IPS DF 6.9 (cell line): Measurements from ENCODE around the gene NBAS.

Experiments
- DNase-seq: peaks from one replicate; pipeline ENCODE4 v3.0.0-alpha.2; 2013; ENCODE audit warnings: low read depth, low spot score
- H3K27ac ChIP-seq: one replicate; pipeline ENCODE4 v1.5.1; 2013; ENCODE audit warnings: low read length, control low read depth
- H3K27me3 ChIP-seq: 2 replicates; pipeline ENCODE4 v1.6.1; 2013; ENCODE audit warnings: mild to moderate bottlenecking, low read length; ENCODE audit not compliant: control insufficient read depth, insufficient read depth
- H3K36me3 ChIP-seq: 2 replicates; pipeline ENCODE4 v1.6.1; 2013; ENCODE audit warnings: low read length; ENCODE audit not compliant: control insufficient read depth, insufficient read depth
- H3K4me1 ChIP-seq: 2 replicates; pipeline ENCODE4 v1.6.1; 2013; ENCODE audit warnings: low read length; ENCODE audit not compliant: control insufficient read depth, insufficient read depth
- H3K4me3 ChIP-seq: 2 replicates; pipeline ENCODE4 v1.5.1; 2013; ENCODE audit warnings: mild to moderate bottlenecking, low read length
- H3K9me3 ChIP-seq: 2 replicates; pipeline ENCODE4 v1.6.1; 2013; ENCODE audit warnings: low read length, inconsistent platforms; ENCODE audit not compliant: control insufficient read depth, insufficient read depth
- WGBS: extraction: QIAGEN DNeasy Blood & Tissue Kit; methylation state at CpG from one replicate; pipeline ENCODE4 v1.1.7; 2013; ENCODE audit warnings: mixed read lengths, missing lambda C conversion rate; ENCODE audit not compliant: insufficient read length, insufficient coverage; 5-methylcytosine and 5-hydroxymethylcytosine counted together

The NBAS gene

GRCh38 chr2:15570104-15570503 is 9.0 kb upstream of the NBAS start:
- Histone ChIP-seq H3K27me3 (no peaks in the 10 kb centered on the region), H3K4me1 (no peaks in the 10 kb centered on the region), H3K27ac (no peak overlapping the region), H3K9me3 (no peaks in the 10 kb centered on the region), H3K4me3 (no peak overlapping the region), H3K36me3 (no peaks in the 10 kb centered on the region)
- WGBS = no CpG with 5 or more reads among the region's 5 CpGs
- no peak for DNase-seq

- WGBS = no CpG with 5 or more reads among the region's 12 CpGs
- no peaks in the 10 kb centered on the region for H3K27me3 ChIP-seq
- no peaks in the 10 kb centered on the region for H3K36me3 ChIP-seq
- H3K9me3 ChIP-seq = no peaks in the 10 kb centered on the region
- H3K4me3 ChIP-seq = no peak overlapping the region
- H3K4me1 ChIP-seq = no peaks in the 10 kb centered on the region
- no peak for DNase-seq
- H3K27ac ChIP-seq = no peak overlapping the region
Observed at GRCh38 chr2:15568874-15569273, 7.7 kb upstream of the NBAS start.

GRCh38 chr2:15566912-15567311 is 5.8 kb upstream of the NBAS start:
- Histone ChIP-seq H3K4me1 (no peaks in the 10 kb centered on the region), H3K4me3 (no peak overlapping the region)
- WGBS = no CpG with 5 or more reads among the region's 6 CpGs

GRCh38 chr2:15565994-15566671 is 5.0 kb upstream of the NBAS start:
- no peak for DNase-seq
- Histone ChIP-seq H3K4me3 (no peak overlapping the region), H3K27me3 (no peaks in the 10 kb centered on the region), H3K36me3 (no peaks in the 10 kb centered on the region), H3K9me3 (no peaks in the 10 kb centered on the region), H3K27ac (no peak overlapping the region), H3K4me1 (no peaks in the 10 kb centered on the region)
- no CpG with 5 or more reads among the region's 2 CpGs for WGBS

More at GRCh38 chr2:15566912-15567311, 5.8 kb upstream of the NBAS start:
- H3K36me3 ChIP-seq = no peaks in the 10 kb centered on the region
- no peaks in the 10 kb centered on the region for H3K9me3 ChIP-seq
- H3K27ac ChIP-seq = no peak overlapping the region
- H3K27me3 ChIP-seq = no peaks in the 10 kb centered on the region
- DNase-seq = no peak

GRCh38 chr2:15565392-15565791 is 4.3 kb upstream of the NBAS start:
- WGBS = no CpG with 5 or more reads among the region's 3 CpGs
- Histone ChIP-seq H3K27me3 (no peaks in the 10 kb centered on the region), H3K36me3 (no peaks in the 10 kb centered on the region), H3K27ac (no peak overlapping the region), H3K4me1 (no peaks in the 10 kb centered on the region), H3K9me3 (no peaks in the 10 kb centered on the region), H3K4me3 (no peak overlapping the region)
- DNase-seq = no peak

- H3K9me3 ChIP-seq = no peaks in the 10 kb centered on the region
- no CpG with 5 or more reads among the region's 9 CpGs for WGBS
- no peak for DNase-seq
- H3K4me1 ChIP-seq = no peaks in the 10 kb centered on the region
- no peak overlapping the region for H3K4me3 ChIP-seq
- H3K27me3 ChIP-seq = no peaks in the 10 kb centered on the region
- no peak overlapping the region for H3K27ac ChIP-seq
- H3K36me3 ChIP-seq = no peaks in the 10 kb centered on the region
Observed at GRCh38 chr2:15563227-15564100, 2.3 kb upstream of the NBAS start.

- Histone ChIP-seq H3K36me3 (no peaks in the 10 kb centered on the region), H3K27me3 (no peaks in the 10 kb centered on the region), H3K4me1 (no peaks in the 10 kb centered on the region), H3K9me3 (no peaks in the 10 kb centered on the region), H3K4me3 (no peak overlapping the region), H3K27ac (no peak overlapping the region)
- no peak for DNase-seq
- WGBS = no CpG with 5 or more reads among the region's 6 CpGs
Observed at GRCh38 chr2:15562354-15563031, 1.4 kb upstream of the NBAS start.

GRCh38 chr2:15561574-15562344 is 625 bp upstream of the NBAS start:
- Histone ChIP-seq H3K4me1 (no peaks in the 10 kb centered on the region), H3K9me3 (no peaks in the 10 kb centered on the region), H3K27ac (no peak overlapping the region), H3K36me3 (no peaks in the 10 kb centered on the region), H3K27me3 (no peaks in the 10 kb centered on the region), H3K4me3 (peak overlapping the region; percentile 78; the same call in 1 of the 2 replicates)
- WGBS = no CpG with 5 or more reads among the region's 13 CpGs
- no peak for DNase-seq

- Histone ChIP-seq H3K4me1 (no peaks in the 10 kb centered on the region), H3K27me3 (no peaks in the 10 kb centered on the region), H3K36me3 (no peaks in the 10 kb centered on the region), H3K9me3 (no peaks in the 10 kb centered on the region), H3K4me3 (peak overlapping the region; percentile 78), H3K27ac (no peak overlapping the region)
- no CpG with 5 or more reads among the region's 32 CpGs for WGBS
- DNase-seq = no peak
Observed at GRCh38 chr2:15560140-15560987, 770 bp downstream of the NBAS start.
